Endothelial cell of umbilical vein (primary cell): ENCODE measurements around the gene PPP1R13L.

Experiments used
- CTCF ChIP-seq, 2 donors: IDR thresholded peaks; 1 replicate in 1 of 2; 2 replicates in 1 of 2; pipeline ENCODE4 v1.5.1; 2011; ENCODE audit warnings: low read length in 2 of 2, mild to moderate bottlenecking in 2 of 2, moderate library complexity in 2 of 2, control low read depth in 1 of 2, inconsistent platforms in 1 of 2, low read depth in 1 of 2; ENCODE audit not compliant: insufficient read depth in 1 of 2; ENCODE audit errors: extremely low read depth in 1 of 2
- EZH2 ChIP-seq: IDR thresholded peaks from 2 replicates; pipeline ENCODE4 v1.6.1; 2012; ENCODE audit warnings: borderline replicate concordance, low read depth, mild to moderate bottlenecking, moderate library complexity, low read length, inconsistent platforms; ENCODE audit not compliant: severe bottlenecking
- FOS ChIP-seq: IDR thresholded peaks from 2 replicates; pipeline ENCODE4 v1.6.1; 2011; ENCODE audit warnings: mild to moderate bottlenecking, low read length, moderate library complexity, borderline replicate concordance; ENCODE audit not compliant: insufficient read depth
- GATA2 ChIP-seq: IDR thresholded peaks from 2 replicates; pipeline ENCODE4 v1.7.0; 2011; ENCODE audit warnings: low read depth, mild to moderate bottlenecking, moderate library complexity, mixed read lengths, low read length; ENCODE audit not compliant: insufficient read length, insufficient read depth
- JUN ChIP-seq: IDR thresholded peaks from 2 replicates; pipeline ENCODE4 v1.6.1; 2011; ENCODE audit warnings: borderline replicate concordance, low read depth; ENCODE audit not compliant: insufficient read length, insufficient read depth
- MAX ChIP-seq: IDR thresholded peaks from 2 replicates; pipeline ENCODE4 v1.6.1; 2011; ENCODE audit not compliant: insufficient read depth, insufficient read length
- MYC ChIP-seq: IDR thresholded peaks from one replicate; pipeline ENCODE4 v1.6.1; 2011; ENCODE audit warnings: mild to moderate bottlenecking, low read depth, low read length
- POLR2A ChIP-seq: IDR thresholded peaks from 2 replicates; pipeline ENCODE4 v1.6.1; 2012; ENCODE audit warnings: low read depth, mild to moderate bottlenecking, control low read depth, low read length
- POLR2AphosphoS5 ChIP-seq: IDR thresholded peaks from 2 replicates; pipeline ENCODE4 v1.6.1; 2012; ENCODE audit warnings: low read depth, mild to moderate bottlenecking, control low read depth, low read length, moderate library complexity; ENCODE audit not compliant: insufficient read depth

DNA sequence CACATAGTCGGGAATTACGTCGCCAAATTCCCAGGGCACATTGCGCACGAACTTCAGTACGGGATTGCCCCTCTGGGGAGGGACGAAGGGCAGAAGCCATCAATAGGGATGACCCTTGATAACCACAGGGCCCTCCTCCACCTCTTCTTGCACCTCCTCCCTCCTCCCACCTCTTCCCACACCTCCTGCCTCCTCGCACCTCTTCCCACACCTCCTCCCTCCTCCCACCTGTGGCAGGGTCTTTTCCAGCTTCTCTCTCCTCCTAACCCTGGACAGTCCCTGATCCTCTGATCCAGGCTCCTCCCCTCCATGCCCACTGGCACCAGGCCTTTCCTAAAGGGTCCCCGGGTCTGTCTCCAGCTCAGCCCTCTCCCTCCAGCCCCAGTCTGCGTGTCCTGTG is 15.5 kb upstream of the PPP1R13L start:
- TF ChIP-seq POLR2AphosphoS5 (no peak), POLR2A (no peak), CTCF (IDR thresholded peaks at IDR 0.05; ENCODE audit: extremely low read depth in 1 of 2, insufficient read depth in 1 of 2, low read depth in 1 of 2, low read length in 2 of 2) (no peak), EZH2 (no peak), MAX (no peak), JUN (no peak), GATA2 (no peak), MYC (no peak), FOS (no peak)
